ENCODE results near the gene LBHD2.

LBHD2 gene

DNA sequence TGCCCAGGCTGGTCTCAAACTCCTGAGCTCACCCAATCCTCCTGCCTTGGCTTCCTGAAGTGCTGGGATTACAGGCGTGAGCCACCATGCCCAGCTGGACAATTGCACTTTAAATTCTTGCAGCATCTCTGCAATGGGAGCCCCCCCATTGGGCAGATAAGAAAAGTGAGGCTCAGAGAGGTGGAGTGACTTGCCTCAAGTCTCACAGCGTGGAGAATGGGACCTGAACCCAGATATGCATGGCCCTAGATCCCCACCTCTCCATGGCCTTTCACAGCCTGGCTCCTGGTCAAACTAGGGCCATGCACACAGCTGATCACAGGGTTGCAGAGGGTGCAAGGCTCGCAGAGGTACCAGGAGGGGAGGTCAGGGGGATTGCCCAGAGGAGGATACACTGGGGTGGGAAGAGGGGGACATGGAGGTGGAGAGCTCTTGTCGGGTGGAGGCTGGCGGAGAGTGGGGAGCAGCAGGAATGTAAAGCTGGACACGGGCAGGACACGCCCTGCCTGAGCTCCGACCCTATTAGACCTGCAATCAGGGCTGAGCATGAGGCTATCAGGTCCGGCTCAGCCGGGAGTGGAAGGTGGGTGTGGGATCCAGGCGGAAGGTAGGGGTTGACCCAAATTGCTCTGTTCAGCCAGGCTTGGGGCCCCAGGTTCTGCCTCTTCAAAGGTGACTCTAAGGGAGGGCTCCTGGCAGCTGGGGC lies 17.4 kb downstream of the LBHD2 start:
- TF ChIP-seq POLR2A (IDR thresholded peaks at IDR 0.05; ENCODE audit: low read depth, low read length) = no peak
- FAIRE-seq (no peak), DNase-seq (ENCODE audit: insufficient read length, low spot score) (no peak)

DNA sequence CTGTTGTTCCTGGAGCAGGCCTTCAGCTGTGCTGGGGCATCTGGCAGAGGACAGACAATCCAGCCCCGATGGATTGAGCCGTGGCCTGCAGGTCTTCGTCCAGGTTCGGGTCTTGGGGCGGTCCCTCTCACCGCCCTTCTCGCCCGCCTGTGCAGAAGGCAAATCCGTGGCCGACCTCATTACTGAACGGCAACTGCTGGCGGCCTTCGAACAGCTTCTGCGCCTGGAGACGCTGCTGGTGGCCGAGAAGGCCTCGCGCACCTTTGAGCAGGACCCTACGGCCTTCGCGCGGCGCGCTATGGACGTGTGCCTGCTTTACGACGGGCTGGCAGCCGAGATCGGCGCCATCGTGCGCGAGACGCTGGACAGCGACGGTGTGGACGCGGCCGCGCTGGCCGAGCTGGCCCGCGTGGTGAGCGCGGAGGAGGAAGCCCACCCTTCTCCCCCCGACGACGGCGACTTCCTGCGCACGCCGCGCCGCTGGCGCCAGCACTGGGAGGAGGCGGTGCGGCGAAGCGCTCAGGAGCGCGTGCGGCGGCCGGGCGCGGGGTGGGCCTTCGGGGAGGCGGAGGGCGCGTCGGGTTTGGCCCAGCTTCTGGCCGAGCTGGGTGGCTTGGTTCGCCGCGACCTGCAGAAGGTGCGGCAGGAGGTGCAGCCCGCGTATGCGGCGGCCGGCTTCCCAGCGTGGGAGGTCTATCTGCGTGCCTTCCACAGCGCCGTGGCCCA lies 18.1 kb downstream of the LBHD2 start:
- FAIRE-seq = no peak
- no peak for TF ChIP-seq POLR2A (IDR thresholded peaks at IDR 0.05; ENCODE audit: low read depth, low read length)
- DNase-seq (ENCODE audit: insufficient read length, low spot score) = no peak

DNA sequence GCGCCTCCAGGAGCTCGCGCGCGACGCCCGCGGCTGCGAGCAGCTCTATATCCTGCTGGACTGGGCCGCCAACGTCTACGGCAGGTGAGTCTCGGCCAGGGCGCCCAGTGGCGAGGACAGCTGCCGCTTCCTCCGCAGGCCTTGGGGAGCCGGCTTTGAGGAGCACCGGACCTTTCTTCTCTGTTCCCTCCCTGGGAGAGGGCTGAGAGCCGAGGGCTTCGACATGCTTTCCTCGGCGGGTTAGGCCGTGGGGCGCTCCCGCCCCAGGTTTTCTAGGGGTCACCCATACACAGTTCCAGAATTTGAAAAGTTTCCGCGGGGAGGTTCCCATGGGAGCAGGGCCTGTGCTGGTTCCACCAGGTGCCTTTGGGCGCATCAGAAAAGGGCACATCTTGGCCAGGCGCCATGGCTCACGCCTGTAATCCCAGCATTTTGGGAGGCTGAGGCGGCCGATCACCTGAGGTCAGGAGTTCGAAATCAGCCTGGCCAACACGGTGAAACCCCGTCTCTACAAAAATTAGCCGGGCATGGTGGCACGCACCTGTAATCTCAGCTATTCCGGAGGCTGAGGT lies 18.8 kb downstream of the LBHD2 start:
- TF ChIP-seq POLR2A (IDR thresholded peaks at IDR 0.05; ENCODE audit: low read depth, low read length) = no peak
- no peak for DNase-seq (ENCODE audit: insufficient read length, low spot score)

DNA sequence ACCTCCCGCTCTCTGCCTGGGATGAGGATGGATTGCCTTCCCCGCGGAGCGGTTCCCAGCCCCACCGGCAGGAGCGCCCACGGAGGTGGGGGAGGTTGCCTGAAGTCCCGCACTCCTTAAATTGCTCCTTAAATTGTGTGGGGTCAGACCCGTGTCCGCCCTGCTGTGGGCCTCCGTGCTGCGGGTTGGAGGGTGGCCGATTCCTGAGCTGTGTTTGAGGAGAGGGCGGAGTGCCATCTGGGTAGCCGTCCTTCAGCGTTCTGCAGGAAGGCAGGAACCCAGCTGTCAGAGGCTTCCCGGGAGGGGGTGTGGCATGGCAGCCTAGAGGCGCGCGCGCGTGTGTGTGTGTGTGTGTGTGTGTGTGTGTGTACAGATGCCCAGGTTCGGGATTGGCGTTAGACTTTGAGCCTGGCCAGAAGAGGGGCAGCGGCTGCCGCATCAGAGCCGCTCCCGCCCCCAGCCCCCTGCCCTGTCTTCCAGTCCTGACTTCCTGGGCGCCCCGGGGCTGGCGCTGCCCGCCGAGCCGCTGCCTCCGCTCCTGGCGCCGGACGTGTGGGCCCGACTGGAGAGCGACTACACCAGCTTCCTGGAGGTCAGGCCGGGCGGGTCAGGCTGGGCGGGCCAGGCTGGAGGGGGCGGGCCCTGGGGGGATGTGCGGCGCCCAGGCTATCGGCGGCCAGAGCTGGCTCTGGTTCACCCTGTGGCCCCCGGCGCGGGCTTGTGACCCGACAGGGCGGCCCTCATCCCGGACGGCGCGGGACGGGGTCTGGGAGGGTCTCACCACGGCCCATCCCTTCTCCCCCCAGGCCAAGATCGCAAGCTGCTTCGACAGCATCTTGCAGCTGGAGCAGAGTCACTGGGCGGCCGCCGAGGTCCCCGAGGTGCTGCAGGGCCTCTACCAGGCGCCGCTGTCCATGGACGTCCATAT lies 19.7 kb downstream of the LBHD2 start:
- FAIRE-seq = peak; percentile 84
- TF ChIP-seq POLR2A (IDR thresholded peaks at IDR 0.05; ENCODE audit: low read depth, low read length) = peak; percentile 56
- peak; percentile 98 for DNase-seq (ENCODE audit: insufficient read length, low spot score)

More for the DNA sequence above, 18.8 kb downstream of the LBHD2 start:
- no peak for FAIRE-seq

GRCh38 chr14:103104389-103104653 lies 20.3 kb downstream of the LBHD2 start:
- TF ChIP-seq POLR2A (IDR thresholded peaks at IDR 0.05; ENCODE audit: low read depth, low read length) = no peak
- FAIRE-seq (no peak), DNase-seq (ENCODE audit: insufficient read length, low spot score) (no peak)

GRCh38 chr14:103104654-103105452 lies 20.8 kb downstream of the LBHD2 start:
- no peak for TF ChIP-seq POLR2A (IDR thresholded peaks at IDR 0.05; ENCODE audit: low read depth, low read length)
- DNase-seq (ENCODE audit: insufficient read length, low spot score) (no peak), FAIRE-seq (peak; percentile 86)

DNA sequence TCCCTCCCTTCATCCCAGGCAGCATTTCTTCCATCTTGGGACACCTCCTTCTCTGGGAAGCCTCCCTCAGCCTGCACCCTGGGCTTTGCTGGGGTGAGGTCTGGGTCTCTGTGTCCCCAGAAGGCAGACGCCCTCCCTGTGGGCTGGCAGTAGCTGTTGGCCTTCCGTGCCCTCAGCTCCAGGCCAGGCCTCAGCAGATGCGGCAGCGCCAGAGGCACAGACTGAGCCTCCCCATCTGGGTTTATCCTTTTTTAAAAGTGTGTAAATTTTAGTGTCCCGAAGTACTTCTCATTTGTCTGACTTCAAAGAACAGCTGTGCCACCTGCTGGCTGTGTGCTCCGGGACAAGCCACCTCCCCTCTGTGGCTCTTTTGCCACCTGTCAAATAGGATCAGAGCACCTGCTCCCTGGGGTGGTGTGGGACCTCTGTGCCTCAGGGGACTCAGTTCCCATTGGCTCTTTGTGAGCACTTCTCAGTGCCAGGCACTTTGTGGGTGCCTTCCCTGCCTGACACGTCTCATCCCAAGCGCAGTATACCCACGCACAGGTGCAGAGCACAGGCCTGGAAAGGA lies 21.7 kb downstream of the LBHD2 start:
- no peak for TF ChIP-seq POLR2A (IDR thresholded peaks at IDR 0.05; ENCODE audit: low read depth, low read length)
- DNase-seq (ENCODE audit: insufficient read length, low spot score) (no peak), FAIRE-seq (no peak)

DNA sequence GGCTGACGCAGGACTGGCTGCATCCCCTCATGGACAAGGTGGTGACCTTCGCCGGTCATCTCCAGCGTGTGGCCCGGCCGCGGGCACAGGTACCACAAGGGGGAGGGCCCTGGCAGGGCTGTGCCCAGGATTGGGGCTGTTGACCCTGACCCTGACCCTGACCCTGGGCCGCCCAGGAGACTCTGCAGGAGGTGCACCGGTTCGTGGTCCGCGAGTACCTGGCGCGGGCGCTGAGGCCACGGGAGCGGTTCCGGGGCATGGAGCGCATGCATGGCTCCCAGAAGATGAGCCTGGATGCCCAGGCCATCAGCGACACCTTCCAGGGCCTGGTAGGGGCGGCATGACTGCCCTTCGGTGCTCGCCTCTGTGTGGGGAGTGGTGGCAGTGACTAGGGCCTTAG lies 23.4 kb downstream of the LBHD2 start:
- FAIRE-seq = no peak
- DNase-seq (ENCODE audit: insufficient read length, low spot score) = no peak
- TF ChIP-seq POLR2A (IDR thresholded peaks at IDR 0.05; ENCODE audit: low read depth, low read length) = no peak

- FAIRE-seq (no peak), DNase-seq (ENCODE audit: insufficient read length, low spot score) (no peak)
- no peak for TF ChIP-seq POLR2A (IDR thresholded peaks at IDR 0.05; ENCODE audit: low read depth, low read length)
Observed at GRCh38 chr14:103107941-103108748, 24.1 kb downstream of the LBHD2 start.

GRCh38 chr14:103108749-103109207 lies 24.8 kb downstream of the LBHD2 start:
- FAIRE-seq = peak; percentile 86
- DNase-seq (ENCODE audit: insufficient read length, low spot score) = peak; percentile 82
- TF ChIP-seq POLR2A (IDR thresholded peaks at IDR 0.05; ENCODE audit: low read depth, low read length) = no peak

GRCh38 chr14:103109535-103110441 lies 25.8 kb downstream of the LBHD2 start:
- no peak for TF ChIP-seq POLR2A (IDR thresholded peaks at IDR 0.05; ENCODE audit: low read depth, low read length)
- peak; percentile 90 for DNase-seq (ENCODE audit: insufficient read length, low spot score)

More at GRCh38 chr14:103109535-103110441, 25.8 kb downstream of the LBHD2 start:
- FAIRE-seq = peak; percentile 83
